GM21360 (cell line): ENCODE measurements around the gene SELENOW.
"Not testable (repeated sequence)": the region's sequence is repeated elsewhere in the genome, so short reads cannot be mapped to it uniquely, and the experiment has no call there.

Experiments
- ATAC-seq: cut with Tn5 transposase; IDR thresholded peaks from one replicate; pipeline ENCODE4 v1.9.1; 2021; ENCODE audit warnings: mild to moderate bottlenecking, moderate library complexity; ENCODE audit not compliant: unreplicated experiment

The SELENOW gene

DNA sequence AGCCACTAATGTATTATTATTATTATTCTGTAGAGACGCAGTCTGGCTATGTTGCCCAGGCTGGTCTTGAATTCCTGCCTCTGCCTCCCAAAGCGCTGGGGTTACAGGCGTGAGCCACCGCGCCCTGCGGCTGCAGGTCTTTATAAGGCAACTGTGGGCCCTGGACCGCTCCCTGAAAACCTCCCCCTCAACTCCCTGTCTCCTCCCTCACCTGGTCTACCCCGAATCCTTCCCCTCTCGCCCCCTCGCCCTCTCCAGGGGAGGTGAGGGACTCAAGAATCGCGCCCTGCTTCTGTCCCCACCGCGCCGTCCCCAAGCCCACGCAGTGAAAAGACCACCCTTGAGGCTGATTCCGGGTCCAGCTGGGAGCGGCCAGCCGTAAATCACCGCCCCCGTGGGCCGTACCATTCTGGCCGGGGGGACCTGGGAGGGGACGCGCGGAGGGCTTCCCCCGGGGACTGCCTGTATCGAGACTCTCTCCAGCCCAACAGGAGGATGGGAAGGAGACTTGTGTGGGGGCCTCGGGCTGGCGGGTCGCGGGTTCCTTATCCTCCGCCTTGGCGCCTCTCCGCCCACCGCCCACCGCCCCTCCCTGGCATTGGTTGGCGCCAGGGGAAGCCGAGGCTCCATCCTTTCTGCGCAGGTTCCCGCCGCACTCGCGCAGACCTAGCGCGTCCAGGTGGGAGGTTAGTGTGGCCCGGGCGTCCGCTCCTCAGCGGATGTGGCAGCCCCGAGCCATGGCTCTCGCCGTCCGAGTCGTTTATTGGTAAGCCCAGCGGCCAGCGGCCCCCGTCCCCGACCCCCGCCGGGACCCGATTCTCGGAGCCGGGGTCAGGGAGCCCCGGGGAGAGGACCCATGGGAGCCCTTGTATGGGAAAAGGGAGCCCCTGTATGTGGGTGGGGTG lies at the start of gene SELENOW:
Gene SELENOW, plus strand, starts transcription at position 655 of the 905 bp plus-strand sequence. Its CDS starts 83 bp downstream, at position 738.
- ATAC-seq, result peak; percentile 62

- ATAC-seq, result no peak
Observed at GRCh38 chr19:47729468-47729798, 49.1 kb upstream of the SELENOW start.

GRCh38 chr19:47729799-47730520 lies 48.5 kb upstream of the SELENOW start:
- no peak for ATAC-seq

DNA sequence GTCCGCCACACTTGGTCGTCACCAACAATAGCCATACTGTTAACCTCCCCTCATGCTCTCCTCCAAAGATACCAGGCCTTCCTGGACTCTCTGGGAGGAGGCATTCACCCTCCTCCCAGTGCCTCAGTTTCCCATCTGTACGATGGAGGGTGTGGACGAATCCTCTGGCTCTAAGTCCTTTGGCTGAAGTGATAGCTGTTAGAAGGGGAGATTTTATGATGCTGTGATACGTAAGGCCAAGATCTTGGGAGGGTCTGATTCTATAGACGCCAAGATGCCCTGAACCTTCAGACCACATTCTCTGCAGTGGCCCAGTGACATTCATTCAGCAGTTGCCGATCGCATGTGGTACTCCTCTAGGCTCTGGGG lies 48.0 kb upstream of the SELENOW start:
- ATAC-seq, result no peak

DNA sequence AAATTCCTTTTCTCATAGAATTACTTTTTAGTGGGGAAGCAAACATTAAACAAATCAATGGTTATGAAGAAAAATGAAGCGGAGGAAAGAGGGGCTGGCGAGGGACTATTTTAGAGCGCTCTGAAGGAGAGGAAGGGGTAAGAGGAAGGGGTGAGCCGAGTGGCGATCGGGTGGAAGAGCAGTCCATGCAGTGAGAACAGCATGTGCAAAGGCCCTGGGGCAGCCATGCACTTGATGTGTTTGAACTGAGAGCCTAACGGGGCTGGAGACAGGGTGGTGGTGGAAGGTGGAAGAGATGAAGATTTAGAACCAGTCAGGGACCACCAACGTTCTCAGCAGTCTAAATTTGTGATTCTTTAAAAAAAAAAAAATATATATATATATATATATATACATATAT lies 47.6 kb upstream of the SELENOW start:
- ATAC-seq, result no peak

DNA sequence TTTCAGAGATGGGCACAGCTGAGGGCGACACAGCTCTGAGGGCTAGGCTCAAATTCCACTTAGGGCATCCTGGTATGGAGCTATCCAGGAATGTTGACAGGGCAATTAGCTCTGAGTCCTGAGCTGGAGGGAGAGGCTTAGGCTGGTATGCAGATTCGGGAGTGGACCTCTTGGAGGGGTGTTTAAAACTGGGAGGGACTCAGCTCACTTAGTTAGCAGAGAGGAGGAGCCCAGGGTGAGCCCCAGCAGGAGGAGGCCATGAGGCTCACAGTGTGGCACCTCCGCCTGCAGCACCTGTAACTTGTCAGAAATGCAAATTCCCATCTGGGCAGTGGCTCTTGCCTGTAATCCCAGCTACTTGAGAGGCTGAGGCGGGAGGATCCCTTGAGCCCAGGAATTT lies 43.4 kb upstream of the SELENOW start:
- ATAC-seq, result no peak

GRCh38 chr19:47740866-47741519 lies 37.5 kb upstream of the SELENOW start:
- no peak for ATAC-seq

- ATAC-seq, result no peak
Observed at GRCh38 chr19:47741544-47742140, 36.9 kb upstream of the SELENOW start.

DNA sequence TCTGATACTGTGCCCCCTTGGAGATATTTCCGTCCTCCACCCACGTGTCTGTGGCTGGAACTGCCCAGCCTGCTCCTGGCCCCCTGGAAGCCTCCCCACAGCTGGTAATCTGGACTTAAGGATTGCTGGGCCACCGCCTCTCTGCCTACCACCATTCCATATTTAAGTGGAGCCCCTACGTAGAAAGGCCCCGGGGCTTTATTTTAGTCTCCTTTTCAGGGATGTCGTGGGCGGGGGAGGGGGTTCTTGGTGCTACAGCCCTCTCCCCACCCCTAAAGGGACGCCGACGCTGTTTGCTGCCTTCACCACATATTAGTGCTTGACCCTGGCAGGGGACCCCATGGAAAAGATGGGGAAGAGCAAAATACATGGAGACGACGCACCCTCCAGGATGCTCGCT lies 35.9 kb upstream of the SELENOW start:
- ATAC-seq, result no peak

DNA sequence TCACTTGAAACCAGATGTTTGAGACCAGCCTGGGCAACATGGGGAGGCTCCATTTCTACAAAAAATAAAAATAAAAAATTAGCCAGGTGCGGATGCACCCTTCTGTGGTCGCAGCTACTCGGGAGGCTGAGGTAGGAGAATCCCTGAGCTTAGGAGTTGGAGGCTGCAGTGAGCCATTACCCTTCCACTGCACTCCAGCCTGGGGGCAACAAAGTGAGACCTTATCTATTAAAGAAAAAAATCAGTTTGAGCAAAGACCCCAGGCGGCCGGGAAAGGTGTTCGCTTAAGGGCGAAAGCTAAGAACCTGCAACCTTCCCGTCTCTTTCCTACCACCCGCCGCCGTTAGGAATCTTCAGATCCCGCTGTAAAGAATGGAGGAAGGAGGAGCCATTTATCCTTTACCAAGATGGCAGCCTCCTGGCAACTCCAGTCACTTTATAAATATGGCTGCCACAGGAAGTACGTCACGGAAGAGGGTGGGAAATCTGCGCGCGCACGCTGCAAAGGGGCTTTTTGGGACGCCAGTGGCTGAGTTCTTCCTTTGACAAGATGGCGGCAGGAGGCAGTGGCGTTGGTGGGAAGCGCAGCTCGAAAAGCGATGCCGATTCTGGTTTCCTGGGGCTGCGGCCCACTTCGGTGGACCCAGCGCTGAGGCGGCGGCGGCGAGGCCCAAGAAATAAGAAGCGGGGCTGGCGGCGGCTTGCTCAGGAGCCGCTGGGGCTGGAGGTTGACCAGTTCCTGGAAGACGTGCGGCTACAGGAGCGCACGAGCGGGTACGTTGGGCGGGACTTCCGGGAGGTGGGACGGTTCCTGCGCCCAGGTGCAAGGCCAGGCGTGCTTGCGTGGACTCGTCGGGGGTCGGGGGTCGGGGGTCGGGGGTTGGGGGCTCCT lies 33.2 kb upstream of the SELENOW start, which contains the start of gene NOP53:
Gene NOP53, plus strand, starts transcription at position 537 of the 892 bp plus-strand sequence. Its CDS starts 14 bp downstream, at position 551.
- peak; percentile 61 for ATAC-seq

- not testable (repeated sequence) for ATAC-seq
Observed at GRCh38 chr19:47746129-47746528, 32.4 kb upstream of the SELENOW start.

DNA sequence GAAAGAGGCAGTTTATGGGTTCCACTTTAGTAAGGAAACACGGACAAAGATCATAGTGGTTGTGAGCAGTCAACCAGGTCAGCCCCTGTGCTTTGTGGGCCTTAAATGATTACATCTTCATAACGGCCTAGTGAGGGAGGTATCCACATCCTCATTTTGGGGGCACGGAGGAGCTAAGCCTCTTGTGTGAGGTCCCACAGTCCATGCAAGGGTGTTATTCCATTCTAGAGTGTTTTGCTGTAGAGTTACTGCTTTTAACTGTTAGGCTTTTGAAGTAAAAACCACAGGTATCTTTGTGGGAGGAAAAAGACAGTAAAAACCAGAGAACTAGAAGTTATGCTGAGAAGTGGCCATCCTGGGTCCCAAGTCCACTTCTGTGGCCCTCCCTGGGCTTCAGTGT lies 29.2 kb upstream of the SELENOW start:
- no peak for ATAC-seq

DNA sequence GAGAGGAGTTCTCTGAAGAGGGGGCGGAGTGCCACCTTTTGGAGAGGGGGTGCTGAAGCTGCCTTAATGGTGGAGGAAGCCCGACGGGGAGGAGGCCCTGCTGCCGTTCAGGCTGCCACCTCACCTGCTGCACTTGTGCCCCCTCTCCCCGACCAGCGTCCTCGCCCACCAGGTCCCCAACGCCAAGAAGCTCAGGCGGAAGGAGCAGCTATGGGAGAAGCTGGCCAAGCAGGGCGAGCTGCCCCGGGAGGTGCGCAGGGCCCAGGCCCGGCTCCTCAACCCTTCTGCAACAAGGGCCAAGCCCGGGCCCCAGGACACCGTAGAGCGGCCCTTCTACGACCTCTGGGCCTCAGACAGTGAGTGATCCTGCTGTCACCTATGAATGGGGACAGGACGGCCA lies 27.8 kb upstream of the SELENOW start:
- ATAC-seq, result no peak

- ATAC-seq, result no peak
Observed at GRCh38 chr19:47752440-47753211, 25.9 kb upstream of the SELENOW start.

GRCh38 chr19:47754206-47755064 lies 24.1 kb upstream of the SELENOW start:
- ATAC-seq, result no peak

DNA sequence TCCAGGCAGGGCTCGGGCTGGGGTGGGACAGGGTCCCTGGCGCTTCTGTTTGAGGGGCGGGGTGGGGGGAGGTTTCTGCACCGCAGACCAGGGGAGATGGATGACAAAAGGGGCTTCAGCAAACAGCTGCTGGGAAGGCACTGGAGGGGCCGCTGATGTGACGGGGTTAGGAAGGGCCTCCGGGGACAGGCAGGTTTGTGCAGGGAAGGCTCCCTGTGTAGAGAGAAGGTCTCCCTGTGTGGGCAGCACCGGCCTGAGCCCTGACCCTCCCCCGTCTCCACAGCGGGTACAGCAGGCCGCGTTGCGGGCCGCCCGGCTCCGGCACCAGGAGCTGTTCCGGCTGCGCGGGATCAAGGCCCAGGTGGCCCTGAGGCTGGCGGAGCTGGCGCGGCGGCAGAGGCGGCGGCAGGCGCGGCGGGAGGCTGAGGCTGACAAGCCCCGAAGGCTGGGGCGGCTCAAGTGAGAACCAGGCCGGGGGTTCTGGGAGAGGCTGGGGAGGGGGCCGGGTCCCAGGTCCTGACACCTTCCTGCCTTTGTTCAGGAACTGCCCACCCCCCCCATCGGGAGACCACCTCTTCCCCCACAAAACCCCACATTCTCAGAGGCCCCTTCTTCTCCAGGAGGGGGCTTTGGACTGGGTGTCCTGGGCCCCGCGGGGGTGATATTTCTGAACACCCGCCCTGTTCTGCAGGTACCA lies 23.3 kb upstream of the SELENOW start:
- ATAC-seq, result no peak

GRCh38 chr19:47755762-47756626 lies 22.5 kb upstream of the SELENOW start:
- no peak for ATAC-seq
